HepG2 (cell line): ENCODE measurements around the gene LSMEM2. TPM values are rescaled to one million over a fixed set of nuclear protein-coding genes. Genes with fewer than 3 reads are reported as not detected.

Source experiments
- ASH2L ChIP-seq: fragments of 300-600, 200-600 bp; sonication (generic); IDR thresholded peaks from 2 replicates; pipeline ENCODE4 v1.7.0; 2017; ENCODE audit warnings: low read depth, mild to moderate bottlenecking, moderate library complexity, mixed read lengths, low read length; ENCODE audit not compliant: insufficient read length
- BHLHE40 ChIP-seq: IDR thresholded peaks from 2 replicates; pipeline ENCODE4 v1.6.1; 2011; ENCODE audit warnings: low read length, improper control_type of control experiment
- BRF2 ChIP-seq: sonication (generic); formaldehyde crosslinking; IDR thresholded peaks from 2 replicates; pipeline ENCODE4 v1.8.1; 2022; ENCODE audit warnings: mild to moderate bottlenecking, missing genetic modification reagents
- GATAD2A ChIP-seq: IDR thresholded peaks from 2 replicates; pipeline ENCODE4 v1.6.1; 2016
- GMEB1 ChIP-seq: sonication (generic); formaldehyde crosslinking; IDR thresholded peaks from 2 replicates; pipeline ENCODE4 v1.5.1; 2020; ENCODE audit warnings: missing genetic modification reagents, mild to moderate bottlenecking, borderline replicate concordance
- KMT2B ChIP-seq: IDR thresholded peaks from 2 replicates; pipeline ENCODE4 v1.6.1; 2016; ENCODE audit warnings: missing genetic modification reagents, missing compliant biosample characterization
- MATR3 ChIP-seq: sonication (generic); formaldehyde crosslinking; IDR thresholded peaks from 2 replicates; pipeline ENCODE4 v1.4.0; 2020; ENCODE audit warnings: missing genetic modification reagents
- MLXIP ChIP-seq: sonication (generic); formaldehyde crosslinking; IDR thresholded peaks from 2 replicates; pipeline ENCODE4 v1.9.0; 2021; ENCODE audit warnings: missing genetic modification reagents, borderline replicate concordance
- NFIC ChIP-seq: IDR thresholded peaks from 2 replicates; pipeline ENCODE4 v1.6.1; 2012; ENCODE audit warnings: mild to moderate bottlenecking, low read length, inconsistent platforms
- NR2F6 ChIP-seq, 2 experiments: IDR thresholded peaks; 2 replicates each; pipeline ENCODE4 v1.6.1; 2016; ENCODE audit warnings: antibody characterized with exemption in 1 of 2, mild to moderate bottlenecking in 1 of 2
- REPIN1 ChIP-seq: sonication (generic); formaldehyde crosslinking; IDR thresholded peaks from 2 replicates; pipeline ENCODE4 v1.8.0; 2022; ENCODE audit warnings: missing genetic modification reagents, low read depth, mild to moderate bottlenecking, borderline replicate concordance
- SP140L ChIP-seq: sonication (generic); formaldehyde crosslinking; IDR thresholded peaks from 2 replicates; pipeline ENCODE4 v1.4.0; 2020; ENCODE audit warnings: missing genetic modification reagents, borderline replicate concordance
- ZBED4 ChIP-seq: sonication (generic); formaldehyde crosslinking; IDR thresholded peaks from 2 replicates; pipeline ENCODE4 v1.4.0; 2020; ENCODE audit warnings: missing genetic modification reagents, borderline replicate concordance
- ZFP62 ChIP-seq: sonication (generic); formaldehyde crosslinking; IDR thresholded peaks from 2 replicates; pipeline ENCODE4 v1.4.0; 2020; ENCODE audit warnings: missing genetic modification reagents
- ZNF382 ChIP-seq: sonication (generic); formaldehyde crosslinking; IDR thresholded peaks from 2 replicates; pipeline ENCODE4 v1.5.0; 2020; ENCODE audit warnings: missing genetic modification reagents, mild to moderate bottlenecking, borderline replicate concordance
- ZNF607 ChIP-seq: sonication (generic); formaldehyde crosslinking; IDR thresholded peaks from 2 replicates; pipeline ENCODE4 v1.5.1; 2020; ENCODE audit warnings: missing genetic modification reagents, mild to moderate bottlenecking, borderline replicate concordance
- ZNF724P ChIP-seq: sonication (generic); formaldehyde crosslinking; IDR thresholded peaks from 2 replicates; pipeline ENCODE4 v1.8.0; 2022; ENCODE audit warnings: missing genetic modification reagents, borderline replicate concordance
- ZSCAN30 ChIP-seq: sonication (generic); formaldehyde crosslinking; IDR thresholded peaks from 2 replicates; pipeline ENCODE4 v1.5.0; 2020; ENCODE audit warnings: mild to moderate bottlenecking, missing genetic modification reagents
- polyA plus RNA-seq, 8 experiments: library from polyadenylated mRNA; depleted of rRNA in 3 of 8; stranded (reverse) in 7 of 8; unstranded in 1 of 8; fragments of >200 nt; fragmentation: Illumina TruSeq in 4 of 8; extraction: Trizol in 4 of 8; gene quantifications; 2 replicates each; pipeline versions ENCODE4 v1.2.1 to v1.2.3, GENCODE V29; 2011 to 2016; ENCODE audit warnings: low read depth in 4 of 8, missing spikeins in 1 of 8, mixed read lengths in 1 of 8; ENCODE audit not compliant: insufficient read depth in 1 of 8
- total RNA-seq, 5 experiments: library from RNA; depleted of rRNA; stranded (reverse); fragments of >200 nt; fragmentation: Illumina TruSeq; extraction: Trizol; gene quantifications; 2 replicates each; pipeline ENCODE4 v1.2.3, GENCODE V29; 2016; ENCODE audit warnings: low read depth in 1 of 5

LSMEM2 gene
- total and polyA plus RNA-seq, 2 of the 13 experiments (the other 11 are each of a cell fraction or from before 2014, with no cell fraction given), result 0.07 to 0.41 TPM

GRCh38 chr3:50324351-50325112 is 45.6 kb downstream of the LSMEM2 start (continued):
- TF ChIP-seq ZBED4 (no peak), NFIC (no peak), ZFP62 (CRISPR knock-in tag) (no peak), ZNF382 (CRISPR knock-in tag) (no peak), KMT2B (CRISPR knock-in tag) (no peak), NR2F6 (IDR thresholded peaks at IDR 0.05) (peak; percentile 74), NR2F6 (CRISPR knock-in tag; IDR thresholded peaks at IDR 0.05) (peak; percentile 86), ZNF724P (CRISPR knock-in tag) (no peak), BRF2 (CRISPR knock-in tag) (no peak), ZSCAN30 (no peak), MATR3 (CRISPR knock-in tag) (no peak), GMEB1 (CRISPR knock-in tag) (peak; percentile 28; the same call in 1 of the 2 replicates), REPIN1 (CRISPR knock-in tag) (no peak), MLXIP (no peak), BHLHE40 (no peak), ZNF607 (CRISPR knock-in tag) (no peak), GATAD2A (CRISPR knock-in tag) (0 out of 2 replicates have a peak, but pooled peaks have one; percentile 44), ASH2L (no peak), SP140L (CRISPR knock-in tag) (no peak)
